ENCODE results near the gene RCE1.
A peak's percentile ranks its signal among the peaks of the same experiment; 100 is the strongest.

Gene RCE1

DNA sequence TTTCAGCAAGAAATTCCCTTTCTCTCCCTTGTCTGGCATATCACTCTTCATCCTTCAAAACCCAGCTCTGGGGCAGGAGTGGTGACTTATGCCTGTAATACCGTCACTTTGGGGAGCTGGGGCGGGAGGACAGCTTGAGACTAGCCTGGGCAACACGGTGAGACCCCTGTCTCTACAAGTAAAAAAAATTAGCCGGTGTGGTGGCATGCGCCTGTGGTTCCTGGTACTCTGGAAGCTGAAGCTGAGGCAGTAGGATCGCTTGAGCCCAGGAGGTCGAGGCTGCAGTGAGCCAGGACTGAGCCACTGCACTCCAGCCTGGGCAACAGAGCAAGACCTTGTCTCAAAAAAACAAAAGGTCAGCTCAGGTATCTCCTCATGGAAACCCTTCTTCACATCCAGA, 1.4 kb upstream of the RCE1 start:
- Histone ChIP-seq H2BK120ac (ENCODE audit: insufficient read depth, low read length, poor library complexity) (no peak overlapping the region), H2AFZ (ENCODE audit: insufficient read depth, low read length, poor library complexity) (no peak overlapping the region), H2BK5ac (ENCODE audit: low read depth, low read length, poor library complexity) (no peak overlapping the region), H3K79me2 (ENCODE audit: control insufficient read depth, insufficient read depth, low read length, poor library complexity) (peaks cover 18% of the 10 kb centered on the region), H3K14ac (ENCODE audit: low read length) (no peak overlapping the region), H4K91ac (ENCODE audit: low read depth, low read length) (no peak overlapping the region), H4K12ac (ENCODE audit: low read depth, low read length) (no peak overlapping the region), H3K4me1 (ENCODE audit: control insufficient read depth in 1 of 2, insufficient read depth in 2 of 2, low read length in 2 of 2) (peaks cover 14 to 23% of the 10 kb centered on the region in 2 experiments), H2BK12ac (ENCODE audit: low read length) (no peak overlapping the region), H3K9me3 (ENCODE audit: insufficient read depth, low read depth, low read length) (no peaks in the 10 kb centered on the region), H3K79me1 (ENCODE audit: low read length) (peaks cover 12% of the 10 kb centered on the region), H4K8ac (ENCODE audit: low read depth, low read length) (no peak overlapping the region), H3K36me3 (ENCODE audit: control insufficient read depth in 1 of 2, insufficient read depth in 2 of 2, low read length in 2 of 2) (peaks cover 26 to 39% of the 10 kb centered on the region in 2 experiments), H3K4ac (ENCODE audit: low read depth, low read length) (peak overlapping the region; percentile 15), H3K23ac (ENCODE audit: low read length) (no peak overlapping the region), H3K4me3 (ENCODE audit: low read depth, low read length) (no peak overlapping the region), H2AK5ac (ENCODE audit: low read length) (no peak overlapping the region), H3K27ac (ENCODE audit: low read depth, low read length) (no peak overlapping the region), H3K18ac (ENCODE audit: low read length) (no peak overlapping the region), H3K4me2 (ENCODE audit: low read length) (peak overlapping the region; percentile 70), H3K9ac (ENCODE audit: low read length) (no peak overlapping the region), H3K27me3 (ENCODE audit: insufficient read depth, low read length) (no peaks in the 10 kb centered on the region)
- no CpG with 5 or more reads among the region's 7 CpGs for WGBS (ENCODE audit: extremely low coverage, insufficient coverage, insufficient read length)
- DNase-seq: no peak

DNA sequence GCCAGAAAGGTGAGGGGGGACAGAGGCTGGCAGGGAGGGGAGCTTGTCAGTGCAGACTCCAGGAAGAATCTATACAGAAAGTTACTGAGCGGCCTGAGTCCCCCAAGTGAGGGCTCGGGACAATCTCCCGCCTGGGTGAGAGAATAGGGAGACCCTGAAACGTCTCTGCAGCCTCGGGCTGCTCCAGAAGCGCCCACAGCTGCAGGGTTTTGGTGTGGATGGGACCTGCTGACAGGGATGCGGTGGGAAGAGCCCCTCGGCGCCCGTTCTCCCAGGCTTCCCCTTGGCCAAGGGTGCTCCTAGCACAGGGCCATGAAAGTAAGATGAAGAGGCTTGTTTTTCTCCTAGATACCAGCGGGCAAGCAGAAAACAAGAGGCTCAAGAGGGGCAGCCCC, 743 bp upstream of the RCE1 start:
- peak overlapping the region; percentile 83 for H3K4ac ChIP-seq (ENCODE audit: low read depth, low read length)
- no peak for DNase-seq
- H4K8ac ChIP-seq (ENCODE audit: low read depth, low read length): peak overlapping the region; percentile 97
- peak overlapping the region; percentile 70 for H3K4me2 ChIP-seq (ENCODE audit: low read length)
- peak overlapping the region; percentile 96 for H3K14ac ChIP-seq (ENCODE audit: low read length)
- peak overlapping the region; percentile 24 for H2AFZ ChIP-seq (ENCODE audit: insufficient read depth, low read length, poor library complexity)
- no peaks in the 10 kb centered on the region for H3K27me3 ChIP-seq (ENCODE audit: insufficient read depth, low read length)
- H2AK5ac ChIP-seq (ENCODE audit: low read length): peak overlapping the region; percentile 24
- H3K9ac ChIP-seq (ENCODE audit: low read length): peak overlapping the region; percentile 91
- H3K18ac ChIP-seq (ENCODE audit: low read length): peak overlapping the region; percentile 98
- peak overlapping the region; percentile 55 for H2BK5ac ChIP-seq (ENCODE audit: low read depth, low read length, poor library complexity)
- H4K12ac ChIP-seq (ENCODE audit: low read depth, low read length): peak overlapping the region; percentile 98
- H4K91ac ChIP-seq (ENCODE audit: low read depth, low read length): peak overlapping the region; percentile 95
- H3K4me3 ChIP-seq (ENCODE audit: low read depth, low read length): peak overlapping the region; percentile 93
- H3K27ac ChIP-seq (ENCODE audit: low read depth, low read length): peak overlapping the region; percentile 85
- peaks cover 18% of the 10 kb centered on the region for H3K79me2 ChIP-seq (ENCODE audit: control insufficient read depth, insufficient read depth, low read length, poor library complexity)
- no peak overlapping the region for H2BK120ac ChIP-seq (ENCODE audit: insufficient read depth, low read length, poor library complexity)
- H3K23ac ChIP-seq (ENCODE audit: low read length): no peak overlapping the region
- H3K4me1 ChIP-seq (ENCODE audit: control insufficient read depth in 1 of 2, insufficient read depth in 2 of 2, low read length in 2 of 2): peaks cover 14 to 23% of the 10 kb centered on the region in 2 experiments
- no peak overlapping the region for H2BK12ac ChIP-seq (ENCODE audit: low read length)
- no CpG with 5 or more reads among the region's 11 CpGs for whole genome bisulfite sequencing (ENCODE audit: extremely low coverage, insufficient coverage, insufficient read length)
- H3K36me3 ChIP-seq (ENCODE audit: control insufficient read depth in 1 of 2, insufficient read depth in 2 of 2, low read length in 2 of 2): peaks cover 27 to 41% of the 10 kb centered on the region in 2 experiments
- H3K9me3 ChIP-seq (ENCODE audit: insufficient read depth, low read depth, low read length): no peaks in the 10 kb centered on the region
- H3K79me1 ChIP-seq (ENCODE audit: low read length): peaks cover 12% of the 10 kb centered on the region

DNA sequence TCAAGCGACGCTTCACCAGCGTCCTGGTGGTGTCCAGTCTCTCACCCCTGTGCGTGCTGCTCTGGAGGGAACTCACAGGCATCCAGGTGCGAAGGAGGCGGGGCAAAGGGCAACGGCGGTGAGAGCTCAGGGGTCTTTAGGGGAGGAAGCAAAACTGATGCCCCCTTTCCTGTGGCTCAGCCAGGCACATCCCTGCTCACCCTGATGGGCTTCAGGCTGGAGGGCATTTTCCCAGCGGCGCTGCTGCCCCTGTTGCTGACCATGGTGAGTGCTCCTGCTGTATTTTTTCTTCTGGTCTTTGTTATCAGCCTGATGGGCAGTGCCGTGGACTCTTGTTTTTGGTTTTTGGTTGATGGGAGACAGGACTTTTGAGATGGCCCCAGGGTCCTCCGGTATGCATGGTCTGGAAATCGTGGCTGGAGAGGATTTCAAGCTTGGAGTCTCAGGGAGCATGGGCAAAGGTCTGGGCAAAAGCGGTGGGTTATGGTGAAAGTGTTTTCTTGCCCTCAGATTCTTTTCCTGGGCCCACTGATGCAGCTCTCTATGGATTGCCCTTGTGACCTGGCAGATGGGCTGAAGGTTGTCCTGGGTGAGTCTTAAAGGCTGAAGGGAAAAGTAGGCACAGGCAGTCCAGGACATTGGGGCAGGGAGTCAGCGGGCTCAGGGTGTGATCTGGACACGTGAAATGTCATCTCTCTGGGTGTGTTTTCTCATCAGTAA, 695 bp downstream of the RCE1 start:
- Histone ChIP-seq H3K79me2 (ENCODE audit: control insufficient read depth, insufficient read depth, low read length, poor library complexity) (peaks cover 18% of the 10 kb centered on the region), H3K27ac (ENCODE audit: low read depth, low read length) (peak overlapping the region; percentile 78), H4K12ac (ENCODE audit: low read depth, low read length) (peak overlapping the region; percentile 99), H3K9ac (ENCODE audit: low read length) (peak overlapping the region; percentile 93), H3K9me3 (ENCODE audit: insufficient read depth, low read depth, low read length) (no peaks in the 10 kb centered on the region), H3K27me3 (ENCODE audit: insufficient read depth, low read length) (no peaks in the 10 kb centered on the region), H3K14ac (ENCODE audit: low read length) (peak overlapping the region; percentile 78), H3K4me3 (ENCODE audit: low read depth, low read length) (peak overlapping the region; percentile 97), H2AK5ac (ENCODE audit: low read length) (peak overlapping the region; percentile 59), H4K91ac (ENCODE audit: low read depth, low read length) (peak overlapping the region; percentile 96), H3K79me1 (ENCODE audit: low read length) (peaks cover 12% of the 10 kb centered on the region), H2BK120ac (ENCODE audit: insufficient read depth, low read length, poor library complexity) (peak overlapping the region; percentile 95), H2BK5ac (ENCODE audit: low read depth, low read length, poor library complexity) (peak overlapping the region; percentile 91), H3K4ac (ENCODE audit: low read depth, low read length) (peak overlapping the region; percentile 82), H4K8ac (ENCODE audit: low read depth, low read length) (peak overlapping the region; percentile 100), H3K4me1 (ENCODE audit: control insufficient read depth in 1 of 2, insufficient read depth in 2 of 2, low read length in 2 of 2) (peaks cover 14 to 23% of the 10 kb centered on the region in 2 experiments), H3K36me3 (ENCODE audit: control insufficient read depth in 1 of 2, insufficient read depth in 2 of 2, low read length in 2 of 2) (peaks cover 34 to 47% of the 10 kb centered on the region in 2 experiments), H2BK12ac (ENCODE audit: low read length) (no peak overlapping the region), H3K18ac (ENCODE audit: low read length) (peak overlapping the region; percentile 97), H3K23ac (ENCODE audit: low read length) (no peak overlapping the region), H2AFZ (ENCODE audit: insufficient read depth, low read length, poor library complexity) (peak overlapping the region; percentile 100), H3K4me2 (ENCODE audit: low read length) (peak overlapping the region; percentile 80)
- no CpG with 5 or more reads among the region's 16 CpGs for WGBS (ENCODE audit: extremely low coverage, insufficient coverage, insufficient read length)
- DNase-seq: no peak

DNA sequence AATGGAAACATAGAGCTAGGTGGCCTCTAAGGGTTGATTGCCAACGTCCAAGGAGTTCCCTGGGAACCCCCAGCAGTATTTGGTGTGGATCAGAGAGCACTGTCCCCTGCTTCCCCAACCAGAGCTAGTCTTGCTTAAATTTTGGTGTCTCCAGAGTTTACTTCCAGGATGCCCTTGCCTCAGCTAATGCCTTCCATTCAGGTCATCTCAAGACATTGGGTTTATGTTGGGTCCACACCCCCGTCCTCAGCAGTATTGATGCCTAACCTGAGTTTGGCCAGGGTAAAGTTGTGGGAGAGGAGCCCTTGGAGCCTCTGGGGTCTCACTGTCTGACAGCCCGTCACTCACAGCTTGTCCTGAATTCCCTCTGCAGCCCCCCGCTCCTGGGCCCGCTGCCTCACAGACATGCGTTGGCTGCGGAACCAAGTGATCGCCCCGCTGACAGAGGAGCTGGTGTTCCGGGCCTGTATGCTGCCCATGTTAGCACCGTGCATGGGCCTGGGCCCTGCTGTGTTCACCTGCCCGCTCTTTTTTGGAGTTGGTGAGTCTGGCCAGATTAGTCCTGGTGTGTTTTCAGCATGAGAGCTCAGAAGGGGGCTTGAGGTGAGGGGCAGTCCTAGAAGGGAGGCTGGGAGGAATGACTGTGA, 1.4 kb downstream of the RCE1 start:
- no peak overlapping the region for H4K12ac ChIP-seq (ENCODE audit: low read depth, low read length)
- peaks cover 14 to 23% of the 10 kb centered on the region in 2 experiments for H3K4me1 ChIP-seq (ENCODE audit: control insufficient read depth in 1 of 2, insufficient read depth in 2 of 2, low read length in 2 of 2)
- H4K91ac ChIP-seq (ENCODE audit: low read depth, low read length): no peak overlapping the region
- no peak overlapping the region for H2AFZ ChIP-seq (ENCODE audit: insufficient read depth, low read length, poor library complexity)
- H3K4ac ChIP-seq (ENCODE audit: low read depth, low read length): peak overlapping the region; percentile 82
- H2BK120ac ChIP-seq (ENCODE audit: insufficient read depth, low read length, poor library complexity): no peak overlapping the region
- no CpG with 5 or more reads among the region's 12 CpGs for WGBS (ENCODE audit: extremely low coverage, insufficient coverage, insufficient read length)
- H3K18ac ChIP-seq (ENCODE audit: low read length): peak overlapping the region; percentile 16
- peaks cover 18% of the 10 kb centered on the region for H3K79me2 ChIP-seq (ENCODE audit: control insufficient read depth, insufficient read depth, low read length, poor library complexity)
- peaks cover 12% of the 10 kb centered on the region for H3K79me1 ChIP-seq (ENCODE audit: low read length)
- no peak overlapping the region for H2BK5ac ChIP-seq (ENCODE audit: low read depth, low read length, poor library complexity)
- H3K4me3 ChIP-seq (ENCODE audit: low read depth, low read length): no peak overlapping the region
- peaks cover 35 to 50% of the 10 kb centered on the region in 2 experiments for H3K36me3 ChIP-seq (ENCODE audit: control insufficient read depth in 1 of 2, insufficient read depth in 2 of 2, low read length in 2 of 2)
- H3K27me3 ChIP-seq (ENCODE audit: insufficient read depth, low read length): no peaks in the 10 kb centered on the region
- H3K9ac ChIP-seq (ENCODE audit: low read length): no peak overlapping the region
- no peak for DNase-seq
- H3K27ac ChIP-seq (ENCODE audit: low read depth, low read length): no peak overlapping the region
- H2BK12ac ChIP-seq (ENCODE audit: low read length): no peak overlapping the region
- no peak overlapping the region for H3K14ac ChIP-seq (ENCODE audit: low read length)
- no peak overlapping the region for H4K8ac ChIP-seq (ENCODE audit: low read depth, low read length)
- H3K9me3 ChIP-seq (ENCODE audit: insufficient read depth, low read depth, low read length): no peaks in the 10 kb centered on the region
- H2AK5ac ChIP-seq (ENCODE audit: low read length): no peak overlapping the region
- no peak overlapping the region for H3K23ac ChIP-seq (ENCODE audit: low read length)
- peak overlapping the region; percentile 80 for H3K4me2 ChIP-seq (ENCODE audit: low read length)
